ENCODE data around the gene IDUA.

Gene IDUA

GRCh38 chr4:965766-966134 is 21.1 kb upstream of the IDUA start:
- peak overlapping the region; percentile 8; the same call in 1 of the 2 replicates for H3K27ac ChIP-seq
- TF ChIP-seq ZFX (IDR thresholded peaks at IDR 0.05; ENCODE audit: borderline replicate concordance) (no peak), CTCF (IDR thresholded peaks at IDR 0.05) (no peak)

GRCh38 chr4:966266-967112 is 20.4 kb upstream of the IDUA start:
- no peak for TF ChIP-seq CTCF (IDR thresholded peaks at IDR 0.05)
- no peak for TF ChIP-seq ZFX (IDR thresholded peaks at IDR 0.05; ENCODE audit: borderline replicate concordance)
- H3K27ac ChIP-seq = no peak overlapping the region; the same call in 1 of the 2 replicates

DNA sequence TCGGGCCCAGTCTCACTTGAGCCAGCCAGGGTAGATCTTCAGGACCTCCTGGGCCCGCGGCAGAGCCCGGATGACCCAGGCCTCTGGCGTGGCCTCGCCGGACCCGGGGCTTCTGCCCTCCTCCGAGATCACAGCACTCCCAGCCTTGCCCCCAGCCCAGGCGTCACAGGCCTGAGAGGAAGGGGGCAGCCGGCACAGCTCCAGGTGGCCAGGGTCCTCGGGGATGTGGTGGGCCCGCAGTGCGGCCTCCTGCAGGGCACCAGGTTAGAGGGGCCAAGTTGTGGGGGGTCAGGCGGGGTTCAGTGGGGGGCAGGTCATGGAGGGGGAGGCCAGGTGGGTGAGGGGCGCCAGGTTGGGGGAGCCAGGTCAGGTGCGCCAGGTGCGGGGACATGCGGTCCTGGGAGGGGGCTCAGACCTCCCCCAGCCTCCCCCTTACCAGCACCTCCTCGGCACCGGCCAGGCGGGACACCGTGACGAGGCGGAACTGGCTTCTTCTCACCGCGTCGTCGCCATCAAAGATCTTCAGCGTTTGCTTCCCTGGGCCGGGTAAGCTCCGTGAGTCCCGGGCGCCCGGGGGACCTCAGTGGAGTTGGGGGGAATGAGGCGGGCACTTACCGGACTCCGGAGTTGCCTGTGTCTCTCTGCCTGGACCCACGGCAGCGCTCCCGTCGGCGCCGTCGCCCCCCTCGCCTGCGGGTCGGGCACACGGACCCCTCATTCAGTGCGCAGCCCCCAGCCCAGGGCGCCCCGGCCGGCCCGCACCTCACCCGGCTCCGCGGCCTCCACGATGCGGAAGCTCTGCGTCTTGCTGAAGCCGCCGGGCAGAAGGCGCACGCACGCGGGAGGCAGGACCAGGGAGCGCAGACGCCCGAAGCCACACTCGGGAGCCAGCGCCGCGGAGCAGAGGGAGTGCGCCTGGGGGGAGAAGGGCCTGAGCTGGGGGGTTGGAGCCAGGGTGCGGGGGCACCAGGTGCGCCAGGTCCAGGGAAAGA is 19.4 kb upstream of the IDUA start:
- no peak overlapping the region for H3K27ac ChIP-seq
- TF ChIP-seq ZFX (IDR thresholded peaks at IDR 0.05; ENCODE audit: borderline replicate concordance) = no peak

DNA sequence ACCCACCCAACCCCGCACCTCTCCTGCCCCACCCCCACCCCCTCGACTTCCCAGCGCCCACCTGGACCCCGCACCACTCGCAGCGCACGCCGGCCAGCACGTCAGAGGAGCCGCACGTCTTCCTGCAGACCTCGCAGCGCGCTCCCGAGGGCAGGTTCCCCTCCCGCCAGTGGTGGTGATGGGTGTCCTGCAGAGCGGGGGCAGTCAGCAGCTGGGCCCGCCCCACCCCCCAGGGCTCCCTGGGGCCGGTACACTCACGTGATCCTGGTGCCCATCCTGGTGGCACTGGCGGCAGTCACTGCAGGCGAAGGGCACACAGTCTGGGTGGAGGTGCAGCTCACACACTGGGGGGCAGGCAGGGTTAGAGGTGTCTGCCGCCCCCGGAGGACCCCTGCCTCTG is 18.6 kb upstream of the IDUA start:
- H3K27ac ChIP-seq = no peak overlapping the region
- TF ChIP-seq CTCF (IDR thresholded peaks at IDR 0.05) (no peak), ZFX (IDR thresholded peaks at IDR 0.05; ENCODE audit: borderline replicate concordance) (no peak)

DNA sequence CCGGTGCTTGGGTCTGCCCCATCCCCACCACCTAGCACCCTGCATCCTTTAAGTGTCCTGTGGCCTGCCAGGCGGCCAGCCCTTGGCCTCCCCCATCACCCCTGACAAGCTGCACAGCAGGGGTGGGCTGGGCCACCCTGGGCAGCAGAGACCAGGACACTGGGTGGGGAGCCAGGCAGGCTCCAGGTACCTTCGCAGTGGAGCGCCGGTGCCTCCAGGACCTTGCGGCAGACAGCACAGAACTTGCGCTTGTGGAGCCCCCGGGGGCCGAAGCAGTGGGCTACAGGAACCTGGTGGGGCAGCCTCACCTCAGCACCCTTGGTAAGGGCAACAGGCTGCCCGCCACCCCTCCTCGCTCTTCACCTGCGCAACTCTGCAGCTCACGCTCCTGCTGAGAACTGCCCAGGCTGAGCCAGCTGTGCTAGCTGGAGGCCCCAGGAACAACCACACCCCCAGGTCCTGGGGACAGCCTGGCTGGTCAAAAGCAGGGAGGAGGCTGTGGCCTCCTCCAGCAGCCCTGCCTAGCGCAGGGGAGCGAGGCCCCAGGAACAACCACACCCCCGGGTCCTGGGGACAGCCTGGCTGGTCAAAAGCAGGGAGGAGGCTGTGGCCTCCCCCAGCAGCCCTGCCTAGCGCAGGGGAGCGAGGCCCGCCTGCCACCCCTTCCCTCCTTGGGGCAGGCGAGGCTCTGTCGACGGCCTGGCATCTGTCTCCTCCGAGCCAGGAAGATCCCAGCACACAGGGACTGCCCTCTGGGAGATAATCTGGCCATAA is 18.0 kb upstream of the IDUA start:
- no peak overlapping the region for H3K27ac ChIP-seq
- TF ChIP-seq CTCF (IDR thresholded peaks at IDR 0.05) (no peak), ZFX (IDR thresholded peaks at IDR 0.05; ENCODE audit: borderline replicate concordance) (no peak)

DNA sequence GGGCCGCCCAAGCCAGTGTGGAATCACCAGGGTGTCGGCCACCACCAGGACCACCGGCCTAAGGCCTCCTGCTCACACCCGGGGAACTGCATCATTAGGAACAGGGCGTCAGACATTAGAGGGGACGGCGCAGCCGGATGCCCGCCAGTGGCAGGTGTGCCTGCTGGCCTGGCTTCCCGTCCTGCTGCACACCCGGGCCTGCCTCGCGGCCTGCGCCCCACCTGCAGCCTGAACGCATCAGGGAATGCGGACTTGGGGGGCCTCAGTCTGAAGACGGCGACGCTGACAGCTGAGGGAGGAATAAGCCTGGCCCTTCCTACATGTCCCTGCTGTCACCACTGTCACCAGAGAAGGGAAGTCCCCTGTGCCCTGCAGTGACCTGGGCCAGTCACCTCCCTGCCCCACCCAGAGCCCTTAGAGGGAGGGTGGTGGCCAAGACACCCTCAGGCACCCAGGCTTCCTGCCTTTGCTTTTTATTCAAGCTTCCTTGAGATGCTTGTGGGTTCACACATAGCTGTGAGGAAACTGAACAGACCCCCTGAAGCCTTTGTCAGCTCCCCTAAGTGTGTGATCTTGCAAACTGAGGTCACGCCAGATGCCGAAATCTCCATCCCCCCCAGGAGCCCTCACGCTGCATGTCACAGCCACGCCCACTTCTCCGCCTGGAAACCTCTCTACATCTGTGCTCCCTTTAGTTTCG is 16.6 kb upstream of the IDUA start:
- no peak for TF ChIP-seq ZFX (IDR thresholded peaks at IDR 0.05; ENCODE audit: borderline replicate concordance)
- no peak overlapping the region for H3K27ac ChIP-seq

- TF ChIP-seq ZFX (IDR thresholded peaks at IDR 0.05; ENCODE audit: borderline replicate concordance) (no peak), CTCF (IDR thresholded peaks at IDR 0.05) (no peak)
- no peak overlapping the region for H3K27ac ChIP-seq
Measured at GRCh38 chr4:970854-971520, 15.9 kb upstream of the IDUA start.
